HCT116 (cell line): ENCODE data around the gene ZC3H15. TPM values are rescaled to one million over a fixed set of nuclear protein-coding genes. Genes with fewer than 3 reads are reported as not detected.
"Not testable (repeated sequence)": the region's sequence is repeated elsewhere in the genome, so short reads cannot be mapped to it uniquely, and the experiment has no call there.

ENCODE experiments used
- ATAC-seq: fragments of 200-7000 bp; cut with Tn5 transposase; 2 replicates; pipeline ENCODE4 v1.9.1; 2020; ENCODE audit warnings: mild to moderate bottlenecking, moderate library complexity
- BruUV-seq: library from RNA; stranded (reverse); fragments of 400-500 nt; replicated peaks from 2 replicates; lab custom pipeline; 2021; lab: Mats Ljungman, UMichigan
- CTCF ChIA-PET: fragments of 300-600 bp; sonication (Branson Sonifier 250); formaldehyde crosslinking; loops from one replicate; lab custom pipeline; 2021; ENCODE audit warnings: antibody characterized with exemption; lab: Charles Lee
- POLR2A ChIA-PET: fragments of 300-600, 350-600 bp; sonication (Branson Sonifier 250); formaldehyde crosslinking; loops from one replicate; lab custom pipeline; 2021; ENCODE audit warnings: antibody characterized with exemption; lab: Charles Lee
- RAD21 ChIA-PET, 2 experiments: fragments of 300-600 bp; sonication (Branson Sonifier 250); formaldehyde crosslinking; loops; one replicate each; lab custom pipeline; 2023; ENCODE audit warnings: low total read pairs in 2 of 2; ENCODE audit not compliant: uncharacterized antibody in 2 of 2, unreplicated experiment in 2 of 2, low non-redundant PET in 1 of 2; lab: Charles Lee
- DNase-seq: peaks from one replicate; pipeline ENCODE4 v3.0.0-alpha.2; 2010; ENCODE audit warnings: low read depth, low spot score
- H2AFZ ChIP-seq: fragments of 200-600 bp; shearing (Covaris generic), sonication (generic); 2 replicates; pipeline ENCODE4 v1.6.1; 2017; ENCODE audit warnings: low read depth, mixed run types, mixed read lengths, antibody characterized with exemption, low read length; ENCODE audit not compliant: poor library complexity, severe bottlenecking
- H3K27ac ChIP-seq: 2 replicates; pipeline ENCODE4 v1.5.1; 2012; ENCODE audit warnings: low read depth, low read length
- H3K27me3 ChIP-seq: fragments of 200-600 bp; sonication (generic); 2 replicates; pipeline ENCODE4 v1.6.1; 2016; ENCODE audit warnings: mixed run types, low read length, mixed read lengths; ENCODE audit not compliant: insufficient read depth
- H3K36me3 ChIP-seq, 2 experiments: fragments of 200-500 bp in 1 of 2; fragments of 200-600 bp in 1 of 2; sonication (Bioruptor generic) in 1 of 2; sonication (generic) in 1 of 2; 2 replicates each; pipeline versions ENCODE4 v1.5.1 to v1.6.1; 2014 to 2016; ENCODE audit warnings: low read length in 2 of 2, inconsistent platforms in 1 of 2, mixed read lengths in 1 of 2, mixed run types in 1 of 2; ENCODE audit not compliant: insufficient read depth in 2 of 2, control insufficient read depth in 1 of 2
- H3K4me1 ChIP-seq, 2 experiments: fragments of 200-600 bp in 1 of 2; sonication (generic) in 1 of 2; 2 replicates each; pipeline versions ENCODE4 v1.5.1 to v1.6.1; 2012 to 2017; ENCODE audit warnings: low read length in 2 of 2, inconsistent platforms in 1 of 2, mild to moderate bottlenecking in 1 of 2, mixed read lengths in 1 of 2, mixed run types in 1 of 2, moderate library complexity in 1 of 2; ENCODE audit not compliant: insufficient read depth in 2 of 2, control insufficient read depth in 1 of 2
- H3K4me2 ChIP-seq: fragments of 200-600 bp; sonication (generic); 2 replicates; pipeline ENCODE4 v1.6.1; 2017; ENCODE audit warnings: mixed run types, low read length, mixed read lengths
- H3K4me3 ChIP-seq, 2 experiments: fragments of 200-600 bp in 1 of 2; sonication (generic) in 1 of 2; replicated peaks in 1 of 2; 2 replicates each; pipeline ENCODE4 v1.5.1; 2011 to 2016; ENCODE audit warnings: low read length in 2 of 2, control low read depth in 1 of 2, low read depth in 1 of 2, mild to moderate bottlenecking in 1 of 2, mixed read lengths in 1 of 2, mixed run types in 1 of 2
- H3K79me2 ChIP-seq: fragments of 200-600 bp; sonication (generic); 2 replicates; pipeline ENCODE4 v1.6.1; 2017; ENCODE audit warnings: mild to moderate bottlenecking, mixed run types, low read length, moderate library complexity, mixed read lengths; ENCODE audit not compliant: insufficient read depth
- H3K9ac ChIP-seq: fragments of 200-600 bp; sonication (generic); 2 replicates; pipeline ENCODE4 v1.6.1; 2016; ENCODE audit warnings: low read length, mixed read lengths
- H3K9me2 ChIP-seq: fragments of 200-600 bp; sonication (generic), shearing (Covaris generic); 2 replicates; pipeline ENCODE4 v1.6.1; 2017; ENCODE audit warnings: mixed run types, mild to moderate bottlenecking, moderate library complexity; ENCODE audit not compliant: insufficient read depth
- H3K9me3 ChIP-seq, 2 experiments: fragments of 200-500 bp in 1 of 2; fragments of 200-600 bp in 1 of 2; sonication (Bioruptor generic) in 1 of 2; sonication (generic) in 1 of 2; 2 replicates each; pipeline ENCODE4 v1.6.1; 2014 to 2017; ENCODE audit warnings: low read length in 2 of 2, mixed read lengths in 2 of 2, inconsistent platforms in 1 of 2, low read depth in 1 of 2, mild to moderate bottlenecking in 1 of 2, mixed run types in 1 of 2, moderate library complexity in 1 of 2; ENCODE audit not compliant: control insufficient read depth in 1 of 2, insufficient read depth in 1 of 2
- H4K20me1 ChIP-seq: fragments of 200-600 bp; sonication (generic), shearing (Covaris generic); 2 replicates; pipeline ENCODE4 v1.6.1; 2017; ENCODE audit warnings: mixed run types, mild to moderate bottlenecking, moderate library complexity; ENCODE audit not compliant: insufficient read depth
- CBX3 ChIP-seq: IDR thresholded peaks from 2 replicates; pipeline ENCODE4 v1.6.1; 2012; ENCODE audit warnings: low read depth
- EZH2 ChIP-seq: fragments of 200-600 bp; sonication (generic); IDR thresholded peaks from 2 replicates; pipeline ENCODE4 v1.6.1; 2017; ENCODE audit warnings: antibody characterized with exemption, mixed run types
- POLR2A ChIP-seq: IDR thresholded peaks from 2 replicates; pipeline ENCODE4 v1.7.0; 2011; ENCODE audit warnings: borderline replicate concordance; ENCODE audit not compliant: insufficient read depth, insufficient read length; ENCODE audit errors: extremely low read depth
- RAD21 ChIP-seq: IDR thresholded peaks from 2 replicates; pipeline ENCODE4 v1.6.1; 2012; ENCODE audit warnings: low read depth, mild to moderate bottlenecking
- REST ChIP-seq: IDR thresholded peaks from 2 replicates; pipeline ENCODE4 v1.6.1; 2012; ENCODE audit warnings: low read depth
- SRF ChIP-seq: IDR thresholded peaks from 2 replicates; pipeline ENCODE4 v1.6.1; 2012; ENCODE audit warnings: low read depth
- TCF7L2 ChIP-seq: IDR thresholded peaks from 2 replicates; pipeline ENCODE4 v1.7.0; 2011; ENCODE audit warnings: borderline replicate concordance, inconsistent platforms; ENCODE audit not compliant: insufficient read depth, insufficient read length; ENCODE audit errors: extremely low read depth
- ZBTB33 ChIP-seq: IDR thresholded peaks from 2 replicates; pipeline ENCODE4 v1.6.1; 2011; ENCODE audit warnings: mild to moderate bottlenecking, low read length, moderate library complexity; ENCODE audit not compliant: insufficient replicate concordance; ENCODE audit errors: extremely low read depth
- intact Hi-C: fragments of 100-400 bp; cut with micrococcal nuclease; formaldehyde crosslinking; loops from 2 replicates; pipeline ENCODE4 v1.10.0; 2022
- total RNA-seq: library from RNA; stranded (reverse); gene quantifications from one replicate; pipeline ENCODE4 v1.2.1, GENCODE V29; 2021; ENCODE audit not compliant: unreplicated experiment

Gene ZC3H15
- total RNA-seq, 1 experiment from 2014 or later = 75.2 TPM

GRCh38 chr2:186467421-186467820, 18.6 kb upstream of the ZC3H15 start:
- BruUV-seq = no TSS peak
- ChIA-PET RAD21 (no interaction called here), CTCF (no interaction called here), POLR2A (no interaction called here)
- no peak overlapping the region for H3K4me2 ChIP-seq
- H3K36me3 ChIP-seq = no peaks in the 10 kb centered on the region
- no peak overlapping the region for H3K9ac ChIP-seq
- H3K4me3 ChIP-seq = no peak overlapping the region
- H4K20me1 ChIP-seq = no peaks in the 10 kb centered on the region
- TF ChIP-seq REST (no peak), RAD21 (no peak), SRF (no peak), TCF7L2 (no peak), EZH2 (no peak), CBX3 (no peak), ZBTB33 (no peak), POLR2A (no peak)
- peaks cover 0 to 9% of the 10 kb centered on the region in 2 experiments; a peak in 1 of 4 replicates for H3K9me3 ChIP-seq
- ATAC-seq (no peak), DNase-seq (no peak)
- H3K9me2 ChIP-seq = no peaks in the 10 kb centered on the region
- no peaks in the 10 kb centered on the region for H3K4me1 ChIP-seq
- H3K79me2 ChIP-seq = no peaks in the 10 kb centered on the region
- H3K27me3 ChIP-seq = no peaks in the 10 kb centered on the region
- no peak overlapping the region for H3K27ac ChIP-seq
- H2AFZ ChIP-seq = no peak overlapping the region
- intact Hi-C loops = no loop called here

DNA sequence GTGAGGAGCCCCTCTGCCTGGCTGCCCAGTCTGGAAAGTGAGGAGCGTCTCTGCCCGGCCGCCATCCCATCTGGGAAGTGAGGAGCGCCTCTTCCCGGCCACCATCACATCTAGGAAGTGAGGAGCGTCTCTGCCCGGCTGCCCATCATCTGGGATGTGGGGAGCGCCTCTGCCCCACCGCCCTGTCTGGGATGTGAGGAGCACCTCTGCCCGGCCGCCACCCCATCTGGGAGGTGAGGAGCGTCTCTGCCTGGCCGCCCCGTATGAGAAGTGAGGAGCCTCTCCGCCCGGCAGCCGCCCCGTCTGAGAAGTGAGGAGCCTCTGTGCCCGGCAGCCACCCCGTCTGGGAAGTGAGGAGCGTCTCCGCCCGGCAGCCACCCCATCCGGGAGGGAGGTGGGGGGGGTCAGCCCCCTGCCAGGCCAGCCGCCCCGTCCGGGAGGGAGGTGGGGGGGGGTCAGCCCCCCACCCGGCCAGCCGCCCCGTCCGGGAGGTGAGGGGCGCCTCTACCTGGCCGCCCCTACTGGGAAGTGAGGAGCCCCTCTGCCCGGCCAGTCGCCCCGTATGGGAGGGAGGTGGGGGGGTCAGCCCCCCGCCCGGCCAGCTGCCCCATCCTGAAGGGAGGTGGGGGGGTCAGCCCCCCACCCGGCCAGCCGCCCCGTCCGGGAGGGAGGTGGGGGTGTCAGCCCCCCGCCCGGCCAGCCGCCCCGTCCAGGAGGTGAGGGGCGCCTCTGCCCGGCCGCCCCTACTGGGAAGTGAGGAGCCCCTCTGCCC, 13.2 kb upstream of the ZC3H15 start:
- H3K4me2 ChIP-seq, H3K79me2 ChIP-seq, H3K9me3 ChIP-seq, H2AFZ ChIP-seq, H3K4me1 ChIP-seq, H3K36me3 ChIP-seq, intact Hi-C loops, H4K20me1 ChIP-seq, ATAC-seq, H3K27ac ChIP-seq, H3K9ac ChIP-seq, H3K27me3 ChIP-seq, BruUV-seq, CTCF ChIA-PET, H3K4me3 ChIP-seq, RAD21 ChIA-PET, POLR2A ChIA-PET, H3K9me2 ChIP-seq, DNase-seq: not testable (repeated sequence)
